NCI-H345 (cell line): ENCODE results near the gene PDYN.

ENCODE experiments used
- DNase-seq: peaks from one replicate; lab custom pipeline; 2025; lab: John Stamatoyannopoulos, UW

PDYN gene

DNA sequence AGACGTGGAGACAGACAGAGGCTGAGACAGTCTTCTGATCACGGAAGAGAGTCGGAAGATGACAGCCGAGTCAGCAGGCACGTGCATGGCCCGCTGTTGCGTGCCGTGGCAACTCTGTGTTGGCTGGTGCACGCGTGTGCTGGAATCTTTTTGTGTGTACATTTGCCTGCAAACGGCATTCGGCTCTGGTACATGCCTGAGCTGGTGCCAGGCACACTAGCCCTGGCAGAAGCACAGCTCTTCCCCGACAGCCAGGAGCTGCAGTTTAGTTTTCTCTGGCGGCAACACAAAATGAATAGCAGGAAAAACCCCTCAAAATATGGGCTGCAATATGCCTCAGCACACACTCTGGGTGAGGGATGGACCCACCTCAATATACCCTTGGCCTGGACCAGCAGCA, 769 bp upstream of the PDYN start:
- DNase-seq = no peak

DNA sequence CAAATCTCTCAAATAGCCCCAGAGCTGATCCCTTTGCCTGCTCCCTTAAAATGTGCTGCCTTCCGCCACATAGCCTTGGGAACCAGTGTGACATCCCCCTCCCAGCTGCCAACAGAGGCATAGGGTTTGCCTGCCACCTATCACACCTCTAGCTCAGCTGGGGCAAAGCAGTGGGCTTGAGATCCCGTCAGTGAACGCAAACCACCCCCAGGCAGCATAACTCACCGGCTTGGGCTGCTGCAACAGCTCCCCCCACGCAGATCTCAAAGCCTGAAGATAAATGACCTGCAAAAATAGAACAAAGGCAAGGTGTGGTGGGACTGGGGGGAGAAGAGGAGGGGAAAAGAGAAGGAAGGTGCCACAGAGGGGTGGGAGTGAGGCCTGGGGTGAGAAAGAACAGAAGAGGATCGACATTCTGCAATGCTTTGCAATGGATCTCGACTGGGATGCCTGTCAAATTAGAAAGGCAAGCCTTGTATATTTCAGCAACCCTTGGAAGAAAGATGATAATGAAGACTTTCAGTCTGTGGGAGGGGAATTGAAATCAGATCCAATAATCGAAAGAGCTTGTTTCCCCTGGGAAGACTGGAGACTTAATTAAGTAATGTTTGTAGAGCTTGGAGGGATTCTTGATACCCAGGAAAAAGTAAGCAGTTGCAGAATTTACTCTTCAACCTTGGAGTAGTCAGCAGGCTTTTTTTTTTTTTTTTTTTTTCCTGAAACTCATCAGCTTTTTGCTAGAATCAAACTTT, 1.3 kb downstream of the PDYN start:
- no peak for DNase-seq

DNA sequence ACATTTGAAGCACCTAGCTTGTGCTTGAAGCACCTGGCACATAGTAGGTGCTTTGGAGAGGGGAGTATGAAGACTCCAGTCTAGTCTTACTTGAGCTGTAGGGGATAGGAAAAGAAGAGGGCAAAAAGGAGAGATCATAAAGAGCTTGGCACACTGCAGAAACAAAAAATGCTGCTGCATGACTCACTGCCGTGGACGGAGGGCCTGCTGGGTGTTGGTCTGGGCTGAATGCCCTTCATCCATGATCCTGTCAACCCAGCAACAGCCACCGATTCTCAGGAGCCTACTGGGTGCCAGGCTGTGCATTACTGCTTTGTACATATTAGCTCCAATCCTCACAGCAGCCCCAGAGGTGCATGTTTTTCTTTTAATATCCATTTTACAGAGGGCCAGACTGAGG, 6.0 kb downstream of the PDYN start:
- DNase-seq = no peak

DNA sequence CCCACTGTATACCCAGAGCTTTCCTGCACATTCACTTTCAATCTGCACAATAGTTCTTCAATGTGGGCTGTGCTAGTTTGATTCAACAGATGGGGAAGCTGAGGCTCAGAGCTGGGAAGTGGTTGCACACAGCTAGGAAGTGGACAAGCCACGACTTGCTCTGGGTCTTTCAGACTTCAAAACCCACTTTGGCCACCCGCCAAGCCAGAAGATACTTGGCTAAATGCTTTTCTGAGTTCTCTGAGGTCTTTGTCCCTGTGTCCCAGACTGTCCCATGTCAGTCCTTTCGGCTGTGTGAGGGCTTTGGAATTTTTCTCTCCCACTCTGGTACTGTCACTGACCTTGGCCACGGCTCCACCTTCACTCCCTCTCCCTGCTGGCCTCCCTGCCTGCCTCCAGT, 10.6 kb downstream of the PDYN start:
- DNase-seq = no peak

DNA sequence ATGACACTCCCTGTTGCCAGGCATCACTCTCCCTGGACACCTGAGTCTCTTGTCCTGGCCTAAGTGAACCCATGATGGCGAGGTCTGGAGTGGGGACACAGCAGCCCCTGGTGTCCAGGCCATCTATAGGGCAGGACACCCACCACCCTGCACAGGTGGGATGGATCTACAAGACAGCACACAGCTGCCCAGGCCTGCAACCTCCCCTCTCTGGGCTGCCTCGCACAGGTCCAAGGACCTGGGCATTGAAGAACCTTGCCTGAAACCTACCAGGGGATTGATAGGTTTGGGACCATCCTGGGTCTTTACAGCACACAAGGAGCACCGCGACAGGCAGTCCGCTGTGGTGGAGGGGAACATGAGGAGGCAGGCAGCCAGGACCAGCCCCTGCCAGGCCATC, 11.2 kb downstream of the PDYN start:
- no peak for DNase-seq

DNA sequence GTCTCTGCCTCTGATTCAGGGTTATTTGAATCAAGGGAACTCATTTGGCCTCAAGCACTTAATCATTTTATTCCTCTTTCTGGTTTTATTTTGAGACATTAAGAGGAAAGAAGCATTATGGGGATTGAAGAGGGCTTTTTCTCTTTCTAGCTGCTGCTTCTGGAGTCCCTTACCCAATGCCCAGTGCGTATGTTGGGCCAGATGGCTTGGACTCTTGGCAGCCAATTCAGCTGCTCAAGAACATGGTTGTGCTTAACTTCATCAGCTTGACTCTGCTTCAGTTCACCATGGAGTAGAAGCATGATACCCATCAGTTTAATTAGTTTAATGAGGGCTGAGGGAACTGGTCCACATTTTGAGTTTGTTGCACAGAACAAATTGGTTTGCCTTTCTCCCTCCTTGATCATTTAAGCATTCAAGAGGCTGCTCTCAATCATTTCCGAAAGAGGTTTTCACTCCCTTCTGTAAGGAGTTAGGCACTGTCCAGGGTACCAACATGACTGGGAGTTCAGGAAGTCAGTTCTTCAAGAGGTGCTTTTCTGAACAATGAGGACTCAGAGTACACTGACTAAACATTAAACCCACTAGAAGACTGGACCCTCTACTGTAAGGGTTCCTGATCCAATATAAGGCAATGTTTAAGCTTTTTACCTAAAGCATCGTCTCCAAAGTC, 14.6 kb downstream of the PDYN start:
- DNase-seq = no peak

DNA sequence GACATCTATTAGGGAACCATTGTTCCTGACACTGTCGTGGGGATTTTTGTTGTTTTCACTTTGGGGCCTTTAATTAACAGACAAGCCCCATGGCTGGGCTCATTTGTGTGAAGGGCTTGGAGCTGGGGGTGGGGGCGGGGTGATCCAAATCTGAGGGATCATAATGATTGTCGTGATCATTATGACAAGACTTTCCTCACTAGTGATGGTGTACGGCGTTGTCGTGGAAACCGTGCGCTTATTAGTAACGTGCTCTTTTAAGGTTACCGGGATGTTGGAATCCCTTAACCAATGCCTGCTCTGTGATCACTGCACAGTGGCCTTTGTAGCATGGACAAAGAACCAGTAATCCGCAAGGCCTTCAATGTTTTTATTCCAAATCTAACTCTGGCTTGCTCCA, 18.6 kb downstream of the PDYN start:
- DNase-seq = no peak

DNA sequence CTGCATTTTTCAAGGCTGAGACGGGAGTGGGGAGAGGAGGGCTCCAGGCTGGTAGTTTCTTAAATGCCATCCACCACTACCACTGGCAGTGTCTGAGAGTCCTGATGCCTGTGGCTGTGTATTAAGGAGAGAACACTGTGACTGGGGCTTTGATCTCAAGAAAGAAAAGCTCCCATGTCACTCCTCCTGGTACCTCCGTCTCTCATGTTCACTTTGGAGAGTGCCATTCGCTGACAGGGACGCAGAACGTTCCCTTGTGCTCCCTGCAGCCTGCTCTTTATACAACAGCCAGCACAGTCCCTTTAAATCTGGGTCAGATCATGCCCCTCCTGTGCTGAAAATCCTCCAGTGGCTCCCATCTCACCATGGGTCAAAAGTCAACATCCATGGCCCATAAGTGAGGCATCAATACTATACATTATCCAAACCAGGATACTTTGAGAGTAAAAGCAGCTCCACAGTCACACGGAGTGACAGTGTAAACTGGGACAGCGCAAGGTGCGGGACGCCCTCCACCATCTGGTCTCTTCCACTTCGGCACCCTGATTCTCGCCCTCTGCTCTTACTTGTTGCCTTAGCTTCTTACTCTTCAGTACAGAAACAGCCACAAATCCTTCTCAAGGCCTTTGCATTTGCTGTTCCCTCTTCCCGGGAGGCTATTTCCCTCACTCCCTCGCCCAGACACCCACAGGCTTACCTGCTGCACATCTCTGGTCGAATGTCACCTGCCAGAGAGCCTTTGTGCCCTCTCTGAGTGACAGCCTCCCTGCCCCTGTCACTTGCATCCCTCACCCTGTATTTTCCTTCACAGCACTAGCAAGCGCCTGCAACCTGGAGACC, 20.0 kb downstream of the PDYN start:
- no peak for DNase-seq

DNA sequence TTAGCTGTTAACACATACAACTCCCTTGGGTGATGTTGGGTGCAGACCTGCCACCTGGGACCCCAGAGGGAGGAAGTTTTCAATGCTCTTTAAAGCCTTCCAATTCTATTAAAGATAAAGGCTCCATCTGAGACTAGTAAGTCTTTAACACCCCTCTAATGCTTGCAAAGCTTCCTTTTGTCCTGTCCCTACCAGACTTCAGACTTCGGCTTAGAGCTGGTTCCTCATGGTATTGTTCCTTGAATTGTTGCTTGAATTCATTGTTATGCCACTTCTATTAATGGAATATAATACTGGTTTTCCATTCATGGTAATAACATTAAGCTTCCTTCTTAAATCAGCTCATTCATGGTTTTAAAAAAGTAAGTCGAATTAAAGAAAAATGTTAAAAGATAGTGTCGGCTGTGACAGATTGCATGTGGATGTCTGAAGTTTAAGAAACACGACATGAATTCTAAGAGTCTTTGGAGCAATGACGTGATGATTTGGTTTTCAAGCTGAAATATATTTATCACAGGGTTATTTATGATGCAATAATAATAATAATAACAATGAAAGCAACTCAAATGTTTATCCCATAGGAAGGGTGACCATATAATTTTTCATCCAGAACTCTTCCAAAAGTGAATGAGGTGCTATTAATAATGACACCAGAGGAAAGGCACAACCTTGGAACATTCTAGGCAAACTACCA, 21.8 kb downstream of the PDYN start:
- no peak for DNase-seq

DNA sequence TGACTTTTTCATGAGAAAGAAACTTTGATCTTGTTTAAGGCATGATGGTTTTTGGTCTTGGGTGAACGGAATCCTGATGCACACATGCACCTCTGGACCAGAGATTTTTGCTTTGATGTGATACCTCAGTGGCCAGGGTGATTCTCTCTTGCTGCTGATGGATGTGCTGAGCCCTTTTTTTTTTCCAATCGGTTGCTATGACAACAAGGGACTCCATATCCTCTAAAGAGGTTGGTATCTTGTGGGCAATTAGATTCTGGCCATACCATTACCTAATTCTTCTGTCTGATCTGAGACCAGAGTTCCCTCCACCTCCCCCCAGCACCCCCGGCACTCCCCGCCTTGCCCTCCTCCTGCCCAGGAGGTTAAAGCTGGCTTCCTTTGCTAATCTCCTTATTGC, 24.9 kb downstream of the PDYN start:
- DNase-seq = no peak

DNA sequence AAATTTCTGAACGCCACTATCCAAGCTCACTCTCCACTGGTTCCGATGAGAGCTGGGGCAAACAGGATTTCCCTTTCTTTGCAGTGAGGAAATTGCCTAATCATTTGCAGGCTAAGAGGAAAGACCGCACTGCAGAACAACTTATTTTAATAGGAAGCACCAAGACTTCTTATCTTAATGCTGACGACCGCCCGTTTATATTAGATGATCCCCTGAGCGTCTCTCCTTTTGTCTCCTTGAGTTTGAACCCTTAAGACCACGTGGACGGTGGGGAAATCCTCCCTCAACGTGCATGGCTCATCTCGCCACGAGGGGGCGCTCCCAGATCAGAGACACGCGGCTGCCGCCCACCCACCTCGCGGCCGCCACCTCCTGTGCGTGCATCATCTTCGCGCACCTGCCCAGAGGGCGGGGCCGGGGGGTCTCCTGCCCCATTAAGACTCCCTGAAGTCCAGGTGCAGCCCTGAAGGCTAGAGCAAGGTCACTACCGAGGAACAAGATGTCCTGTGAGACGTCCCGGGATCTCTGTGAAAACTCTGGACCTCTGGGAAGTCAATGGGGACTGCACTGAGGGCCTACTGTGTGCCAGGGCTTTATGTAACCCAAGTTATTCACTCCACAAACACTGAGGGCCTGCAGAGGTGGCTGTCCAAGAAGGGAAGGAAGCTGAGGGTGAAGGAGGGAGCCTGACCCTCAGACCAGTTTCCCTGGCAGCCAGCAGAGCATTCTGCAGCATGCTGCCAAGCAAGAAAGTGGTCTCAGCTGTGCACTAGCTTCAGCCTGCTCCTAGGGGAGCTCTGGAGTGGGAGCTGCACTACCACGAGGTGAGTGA, 28.1 kb downstream of the PDYN start:
- DNase-seq = peak; percentile 79

DNA sequence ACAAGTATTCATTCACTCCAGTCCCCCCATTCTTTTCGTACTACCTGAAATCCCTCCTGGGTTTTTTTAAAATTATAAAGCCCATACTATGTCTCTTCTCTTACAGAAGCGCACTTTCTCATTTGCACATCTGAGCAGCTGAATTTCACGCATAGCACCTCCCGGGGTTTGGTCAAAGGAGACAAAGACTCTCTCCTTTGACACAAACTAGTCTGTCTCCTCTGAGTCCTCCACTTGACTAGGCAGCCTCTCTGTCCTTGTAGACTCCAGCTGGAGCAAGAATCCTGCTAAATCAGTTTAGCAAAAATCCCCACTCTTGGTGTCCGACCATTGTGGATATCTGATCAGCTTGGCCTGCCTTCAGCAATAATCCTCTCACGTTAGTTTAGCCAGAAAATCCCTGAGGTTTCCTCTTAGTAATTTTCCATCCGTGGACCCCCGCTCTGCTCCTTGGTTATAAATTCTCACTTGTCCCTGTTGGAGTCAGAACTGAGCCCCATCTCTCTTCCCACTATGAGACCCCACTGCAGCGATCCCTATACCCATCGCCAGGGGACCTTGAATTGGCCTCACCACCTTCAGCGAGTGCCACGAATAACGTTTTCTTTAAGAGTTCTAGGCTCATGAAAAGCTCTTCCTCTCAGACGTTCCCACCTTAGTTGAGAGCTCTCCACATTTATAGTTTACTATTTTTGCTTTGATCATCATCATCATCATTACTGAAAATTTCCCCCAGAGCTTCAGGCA, 29.0 kb downstream of the PDYN start:
- DNase-seq = no peak

DNA sequence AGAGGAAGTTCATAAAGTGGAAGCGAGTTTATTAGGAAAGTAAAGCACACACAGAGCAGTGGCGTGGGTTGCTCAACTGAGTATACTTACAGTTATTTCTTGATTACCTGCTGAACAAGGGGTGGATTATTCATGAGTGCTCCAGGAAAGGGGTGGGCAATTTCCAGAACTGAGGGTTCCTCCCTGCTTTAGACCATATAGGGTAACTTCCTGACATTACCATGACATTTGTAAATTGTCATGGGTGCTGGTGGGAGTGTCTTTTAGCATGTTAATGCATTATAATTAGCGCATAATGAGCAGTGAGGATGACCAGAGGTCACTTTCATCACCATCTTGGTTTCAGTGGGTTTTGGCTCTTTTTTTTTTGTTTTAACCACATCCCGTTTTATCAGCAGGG, 29.8 kb downstream of the PDYN start:
- DNase-seq = no peak

DNA sequence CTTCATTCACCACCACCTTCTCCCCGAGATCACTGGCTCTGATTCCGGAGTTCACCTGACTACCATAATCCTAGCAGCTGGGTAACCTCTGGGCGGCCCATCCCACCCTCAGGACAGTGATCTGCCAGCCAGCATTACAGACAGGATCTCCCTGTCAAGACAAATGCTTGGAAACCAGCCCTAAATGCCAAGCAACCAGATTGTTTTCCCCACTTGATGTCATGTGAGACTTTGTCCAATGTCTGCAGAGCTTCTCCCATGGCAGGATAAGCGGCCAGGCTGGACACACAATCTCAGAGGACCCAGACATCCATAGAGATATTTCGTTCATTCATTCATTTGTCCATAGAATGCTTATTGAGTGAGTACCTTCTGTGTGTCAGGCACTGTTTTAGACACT, 32.5 kb downstream of the PDYN start:
- no peak for DNase-seq

DNA sequence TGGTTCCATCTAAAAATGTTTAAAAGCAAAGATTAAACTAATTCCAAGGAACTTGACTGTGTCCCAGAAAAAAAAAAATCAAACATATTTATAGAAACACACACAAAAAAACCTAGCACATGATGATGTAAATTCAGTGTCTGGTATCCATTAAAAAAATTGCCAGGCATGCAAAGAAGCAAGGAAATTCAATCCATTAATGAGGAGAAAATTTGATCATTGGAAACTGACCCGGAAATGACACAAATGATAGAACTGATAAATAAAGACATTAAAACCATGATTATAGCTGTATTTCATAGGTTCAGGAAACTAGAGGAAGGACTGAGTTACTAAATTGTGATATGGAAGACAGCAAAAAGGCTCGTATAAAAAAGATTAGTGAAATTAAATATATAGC, 34.7 kb downstream of the PDYN start:
- no peak for DNase-seq

DNA sequence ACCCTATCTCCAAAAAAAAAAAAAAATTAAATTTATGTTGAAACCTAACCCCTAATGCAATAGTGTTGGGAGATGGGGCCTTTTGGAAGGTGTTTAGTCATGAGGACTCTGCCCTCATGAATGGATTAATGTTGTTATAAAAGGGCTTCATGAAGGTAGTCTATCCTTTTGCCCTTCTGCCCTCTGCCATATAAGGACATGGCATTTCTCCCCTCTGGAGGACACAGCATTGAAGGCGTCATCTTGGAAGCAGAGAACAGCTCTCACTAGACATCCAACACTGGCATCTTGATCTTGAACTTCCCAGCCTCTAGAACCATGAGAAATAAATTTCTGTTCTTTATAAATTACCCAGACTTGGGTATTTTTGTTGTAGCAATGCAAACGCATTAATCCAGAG, 35.4 kb downstream of the PDYN start:
- DNase-seq = no peak

DNA sequence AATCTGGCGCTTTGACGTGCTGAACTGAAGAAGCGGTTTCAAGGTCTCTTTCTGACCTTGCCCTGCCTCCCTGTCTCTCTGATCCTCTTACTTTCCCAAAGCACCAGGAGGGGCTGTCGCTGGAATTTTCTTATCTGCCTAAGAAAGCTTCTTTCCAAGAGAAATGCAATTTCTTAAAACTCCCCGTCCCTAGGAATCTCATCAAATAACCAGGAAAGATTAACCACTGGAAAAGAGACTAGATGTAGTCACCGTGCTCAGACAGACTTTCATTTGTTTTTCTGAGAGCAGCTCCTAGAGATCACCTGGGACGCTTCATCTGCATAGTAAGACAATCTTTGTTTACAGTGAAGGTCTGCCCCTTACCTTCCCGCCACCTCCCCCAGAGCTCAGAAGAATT, 38.6 kb downstream of the PDYN start:
- no peak for DNase-seq

DNA sequence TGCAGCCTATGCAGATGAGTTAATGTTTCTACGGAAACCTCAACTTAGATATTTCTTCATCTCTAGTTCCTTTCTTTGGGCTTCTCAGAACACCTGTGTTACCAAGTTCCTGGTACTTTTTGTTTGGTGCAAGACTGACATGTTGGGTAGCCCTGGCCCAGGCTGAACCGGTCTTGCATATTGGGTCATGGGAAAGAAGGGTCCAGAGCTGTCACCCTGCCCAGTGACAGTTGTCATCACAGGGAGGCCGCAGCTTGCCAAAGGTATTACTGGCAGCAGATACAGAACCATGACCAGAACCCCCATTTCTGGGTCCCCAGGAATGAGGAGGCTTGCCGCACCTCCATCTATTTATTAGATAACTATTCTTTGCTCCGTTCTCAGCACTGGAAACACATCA, 40.2 kb downstream of the PDYN start:
- no peak for DNase-seq

DNA sequence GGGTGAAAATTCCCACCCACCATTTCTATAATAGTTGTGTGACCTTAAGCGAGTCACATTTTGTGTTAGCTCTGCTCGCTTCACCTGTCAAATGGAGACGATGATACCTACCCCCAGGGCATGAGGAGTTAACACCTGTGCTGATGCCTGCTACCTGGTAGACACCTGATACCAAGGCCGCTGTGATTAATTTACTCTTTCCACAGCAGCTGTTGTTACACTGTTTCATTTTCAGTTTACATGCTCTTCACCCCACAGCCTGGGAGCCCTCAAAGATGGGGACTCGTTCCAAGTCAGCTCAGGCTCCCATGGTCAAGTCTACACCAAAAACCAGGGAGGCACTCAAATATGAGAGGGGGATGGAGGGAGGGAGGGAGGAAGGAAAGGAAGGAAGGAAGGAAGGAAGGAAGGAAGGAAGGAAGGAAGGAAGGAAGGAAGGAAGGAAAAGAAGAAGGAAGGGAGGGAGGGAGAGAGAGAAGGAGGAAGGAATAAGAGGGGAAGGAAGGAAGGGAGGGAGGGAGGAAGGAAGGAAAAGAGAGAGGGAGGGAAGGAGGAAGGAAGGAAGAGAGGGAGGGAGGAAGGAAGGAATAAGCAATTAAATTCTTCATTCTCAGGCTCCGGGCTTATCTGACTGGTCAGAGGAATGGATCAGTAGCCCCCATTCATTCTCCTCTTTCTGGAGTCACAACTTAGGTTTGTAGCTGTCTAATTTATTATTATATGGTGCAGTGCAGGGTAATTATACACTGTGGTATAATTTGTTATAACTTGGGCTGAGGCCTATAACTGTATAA, 40.9 kb downstream of the PDYN start:
- peak; percentile 81 for DNase-seq
